ENCODE results near the gene HIP1.
"Not testable (repeated sequence)": the region's sequence is repeated elsewhere in the genome, so short reads cannot be mapped to it uniquely, and the experiment has no call there.

DNA sequence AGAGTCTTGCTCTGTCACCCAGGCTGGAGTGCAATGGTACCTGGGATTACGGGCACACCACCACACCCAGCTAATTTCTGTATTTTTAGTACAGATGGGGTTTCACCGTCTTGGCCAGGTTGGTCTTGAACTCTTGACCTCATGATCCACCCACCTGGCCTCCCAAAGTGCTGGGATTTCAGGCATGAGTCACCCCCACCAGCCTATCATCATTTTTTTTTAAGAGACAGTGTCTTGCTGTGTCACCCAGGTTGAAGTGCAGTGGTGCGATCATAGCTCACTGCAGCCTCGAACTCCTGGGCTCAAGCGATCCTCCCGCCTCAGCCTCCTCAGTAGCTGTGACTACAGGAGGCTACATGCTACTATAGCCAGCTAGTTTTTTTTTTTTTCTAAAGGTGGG lies 56.7 kb downstream of the HIP1 start:
- TF ChIP-seq, protein P1, sequence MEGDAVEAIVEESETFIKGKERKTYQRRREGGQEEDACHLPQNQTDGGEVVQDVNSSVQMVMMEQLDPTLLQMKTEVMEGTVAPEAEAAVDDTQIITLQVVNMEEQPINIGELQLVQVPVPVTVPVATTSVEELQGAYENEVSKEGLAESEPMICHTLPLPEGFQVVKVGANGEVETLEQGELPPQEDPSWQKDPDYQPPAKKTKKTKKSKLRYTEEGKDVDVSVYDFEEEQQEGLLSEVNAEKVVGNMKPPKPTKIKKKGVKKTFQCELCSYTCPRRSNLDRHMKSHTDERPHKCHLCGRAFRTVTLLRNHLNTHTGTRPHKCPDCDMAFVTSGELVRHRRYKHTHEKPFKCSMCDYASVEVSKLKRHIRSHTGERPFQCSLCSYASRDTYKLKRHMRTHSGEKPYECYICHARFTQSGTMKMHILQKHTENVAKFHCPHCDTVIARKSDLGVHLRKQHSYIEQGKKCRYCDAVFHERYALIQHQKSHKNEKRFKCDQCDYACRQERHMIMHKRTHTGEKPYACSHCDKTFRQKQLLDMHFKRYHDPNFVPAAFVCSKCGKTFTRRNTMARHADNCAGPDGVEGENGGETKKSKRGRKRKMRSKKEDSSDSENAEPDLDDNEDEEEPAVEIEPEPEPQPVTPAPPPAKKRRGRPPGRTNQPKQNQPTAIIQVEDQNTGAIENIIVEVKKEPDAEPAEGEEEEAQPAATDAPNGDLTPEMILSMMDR (IDR thresholded peaks at IDR 0.05), result not testable (repeated sequence)
- not testable (repeated sequence) for TF ChIP-seq POLR2AphosphoS5, POLR2A, EP300 (IDR thresholded peaks at IDR 0.05)

All from sigmoid colon (tissue), 4 donors.